ENCODE measurements around the gene RPL13A. TPM values are rescaled to one million over a fixed set of nuclear protein-coding genes. Genes with fewer than 3 reads are reported as not detected.

The RPL13A gene
- 2,983 and 3,026 TPM in 2 replicates for total RNA-seq
- long read RNA-seq, transcript RPL13A-201 (8 exons, 1,181 nt) = major isoform, 2,003 of 2,094 reads
- long read RNA-seq, transcript RPL13A-214 (8 exons, 1,122 nt) = minor isoform, 24 of 2,094 reads
- long read RNA-seq, partial matches to known transcripts = 31 of 2,094 reads
- long read RNA-seq, other reads (novel, unspliced or antisense) = 35 of 2,094 reads

DNA sequence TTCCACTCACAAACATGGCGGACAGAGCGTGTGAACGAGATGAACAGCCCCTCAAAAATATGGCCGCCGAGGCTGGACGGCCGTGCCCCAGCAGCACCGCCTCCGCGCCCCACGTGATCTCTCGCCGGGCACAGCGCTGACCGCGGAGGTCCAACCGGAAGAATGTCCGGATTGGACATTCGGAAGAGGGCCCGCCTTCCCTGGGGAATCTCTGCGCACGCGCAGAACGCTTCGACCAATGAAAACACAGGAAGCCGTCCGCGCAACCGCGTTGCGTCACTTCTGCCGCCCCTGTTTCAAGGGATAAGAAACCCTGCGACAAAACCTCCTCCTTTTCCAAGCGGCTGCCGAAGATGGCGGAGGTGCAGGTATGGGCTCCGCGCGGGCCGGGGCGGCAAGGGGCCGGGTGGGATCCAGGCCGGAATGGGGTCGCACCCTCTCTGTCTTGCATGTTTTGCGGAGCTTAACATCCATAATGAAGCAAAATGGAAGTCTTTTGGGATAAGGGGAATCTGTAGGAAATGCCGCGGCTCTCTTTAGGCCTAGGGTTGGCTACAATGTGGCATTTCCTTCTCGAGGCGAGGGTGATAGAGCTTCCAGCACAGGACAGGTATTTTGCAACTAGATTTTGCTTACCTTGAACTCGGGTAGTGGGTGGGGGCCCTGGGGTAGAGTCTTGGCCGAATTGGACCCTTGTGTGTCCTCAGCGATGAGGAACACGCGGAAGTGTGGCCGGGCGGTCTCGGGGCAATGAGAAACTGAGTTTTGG is at the start of gene RPL13A:
Gene RPL13A (plus strand): TSS at position 332 of the 769 bp plus-strand sequence. CDS start 22 bp downstream, at position 354.
- Mint-ChIP-seq H3K9me3 (no peaks in the 10 kb centered on the region), H3K27ac (ENCODE audit: unreplicated experiment) (peak within 1 kb of the TSS; percentile 98), H3K4me3 (peak within 1 kb of the TSS; percentile 98), H3K36me3 (ENCODE audit: low read depth) (peaks cover 42% of the 10 kb centered on the region), H3K4me1 (peaks cover 33% of the 10 kb centered on the region), H3K27me3 (ENCODE audit: low read depth) (peaks cover 14% of the 10 kb centered on the region)
- DNase-seq (ENCODE audit: low read depth, low spot score) = peak; percentile 100
- TF ChIP-seq, protein P1, sequence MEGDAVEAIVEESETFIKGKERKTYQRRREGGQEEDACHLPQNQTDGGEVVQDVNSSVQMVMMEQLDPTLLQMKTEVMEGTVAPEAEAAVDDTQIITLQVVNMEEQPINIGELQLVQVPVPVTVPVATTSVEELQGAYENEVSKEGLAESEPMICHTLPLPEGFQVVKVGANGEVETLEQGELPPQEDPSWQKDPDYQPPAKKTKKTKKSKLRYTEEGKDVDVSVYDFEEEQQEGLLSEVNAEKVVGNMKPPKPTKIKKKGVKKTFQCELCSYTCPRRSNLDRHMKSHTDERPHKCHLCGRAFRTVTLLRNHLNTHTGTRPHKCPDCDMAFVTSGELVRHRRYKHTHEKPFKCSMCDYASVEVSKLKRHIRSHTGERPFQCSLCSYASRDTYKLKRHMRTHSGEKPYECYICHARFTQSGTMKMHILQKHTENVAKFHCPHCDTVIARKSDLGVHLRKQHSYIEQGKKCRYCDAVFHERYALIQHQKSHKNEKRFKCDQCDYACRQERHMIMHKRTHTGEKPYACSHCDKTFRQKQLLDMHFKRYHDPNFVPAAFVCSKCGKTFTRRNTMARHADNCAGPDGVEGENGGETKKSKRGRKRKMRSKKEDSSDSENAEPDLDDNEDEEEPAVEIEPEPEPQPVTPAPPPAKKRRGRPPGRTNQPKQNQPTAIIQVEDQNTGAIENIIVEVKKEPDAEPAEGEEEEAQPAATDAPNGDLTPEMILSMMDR (conservative IDR thresholded peaks at IDR 0.05) = no peak

DNA sequence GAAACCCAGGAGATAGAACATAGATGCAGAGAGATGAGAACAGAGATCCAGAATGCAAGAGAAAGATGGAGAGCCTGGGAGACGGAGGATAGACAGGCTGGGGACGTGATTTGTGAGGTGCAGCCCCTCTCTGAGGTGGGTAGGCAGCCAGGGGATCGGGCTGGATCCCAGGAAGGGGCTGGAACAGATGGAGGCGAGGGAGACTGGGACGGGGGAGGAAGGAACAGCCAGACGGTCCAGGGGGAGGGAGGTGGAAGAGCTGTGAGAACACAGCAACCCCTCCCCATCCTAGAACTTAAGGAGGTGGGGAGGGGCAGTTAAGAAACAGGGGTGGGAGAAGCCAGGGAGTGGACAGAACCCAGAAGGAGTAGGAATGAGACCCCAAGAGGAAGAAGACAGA is 49.1 kb upstream of the RPL13A start:
- Mint-ChIP-seq H3K9me3 (no peaks in the 10 kb centered on the region), H3K27ac (ENCODE audit: unreplicated experiment) (no peak overlapping the region), H3K4me3 (peak overlapping the region; percentile 31), H3K27me3 (ENCODE audit: low read depth) (peaks cover 98% of the 10 kb centered on the region), H3K36me3 (ENCODE audit: low read depth) (no peaks in the 10 kb centered on the region), H3K4me1 (peaks cover 19% of the 10 kb centered on the region)
- DNase-seq (ENCODE audit: low read depth, low spot score) = no peak
- TF ChIP-seq, protein P1 (conservative IDR thresholded peaks at IDR 0.05) = no peak

DNA sequence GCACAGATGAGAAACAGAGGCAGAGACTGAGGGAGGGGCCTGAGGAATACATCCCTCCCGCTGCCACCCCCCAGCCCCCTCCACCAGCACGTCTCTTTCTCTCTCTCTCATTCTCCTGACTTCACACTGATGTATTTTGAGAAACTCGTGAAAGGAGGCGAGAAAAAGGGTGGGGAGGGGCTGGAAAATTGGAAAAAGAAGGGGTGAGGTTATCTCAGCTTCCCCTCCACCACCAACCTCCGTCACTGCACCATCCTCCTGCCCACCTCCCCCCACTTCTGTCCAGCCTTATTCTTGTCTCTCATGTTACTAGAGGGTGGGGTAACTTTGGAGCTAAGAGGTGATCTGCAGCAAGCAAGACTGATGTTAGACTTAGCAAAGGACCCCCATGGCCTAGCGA is 47.6 kb upstream of the RPL13A start:
- no peak for DNase-seq (ENCODE audit: low read depth, low spot score)
- H3K4me1 Mint-ChIP-seq = peaks cover 19% of the 10 kb centered on the region
- peak overlapping the region; percentile 56 for H3K4me3 Mint-ChIP-seq
- no peaks in the 10 kb centered on the region for H3K9me3 Mint-ChIP-seq
- H3K36me3 Mint-ChIP-seq (ENCODE audit: low read depth) = no peaks in the 10 kb centered on the region
- peaks cover 92% of the 10 kb centered on the region for H3K27me3 Mint-ChIP-seq (ENCODE audit: low read depth)
- TF ChIP-seq, protein P1 (conservative IDR thresholded peaks at IDR 0.05) = no peak
- H3K27ac Mint-ChIP-seq (ENCODE audit: unreplicated experiment) = no peak overlapping the region

DNA sequence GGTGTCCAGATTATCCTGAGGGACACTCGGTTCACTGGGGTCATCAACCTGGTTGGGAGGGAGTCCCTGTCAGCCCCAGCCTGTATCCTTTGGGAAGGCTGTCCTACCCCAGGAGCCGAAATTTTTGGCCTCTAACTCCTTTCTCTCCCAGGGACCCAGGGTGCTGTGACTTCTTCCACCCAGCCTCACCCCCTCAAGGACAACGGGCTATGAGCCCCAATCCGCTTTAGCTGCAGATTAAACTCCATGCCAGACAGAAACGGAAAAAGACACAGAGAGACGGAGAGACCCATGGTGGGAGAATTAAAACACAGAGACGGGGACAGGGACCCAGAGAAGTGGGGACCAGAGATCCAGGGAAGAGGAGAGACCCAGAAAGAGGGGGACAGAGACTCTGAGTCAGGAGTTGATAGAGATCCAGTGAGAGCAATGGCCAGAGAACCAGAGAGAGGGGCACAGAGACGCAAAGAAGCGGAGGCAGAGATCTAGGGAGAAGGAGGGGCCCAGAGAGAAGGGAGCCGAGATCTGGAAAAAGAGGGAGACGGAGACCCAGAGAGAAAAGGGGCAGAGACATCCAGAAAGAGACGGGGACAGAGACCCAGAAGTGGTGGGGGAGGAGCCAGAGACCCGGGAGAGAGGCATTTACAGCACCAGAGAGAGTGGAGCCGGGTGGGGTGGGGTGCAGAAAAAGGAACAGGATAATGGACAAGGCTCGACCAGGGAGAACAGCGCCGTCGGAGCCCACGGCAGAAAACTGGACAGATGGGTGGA is 46.8 kb upstream of the RPL13A start:
- Mint-ChIP-seq H3K4me3 (peak overlapping the region; percentile 60), H3K4me1 (peaks cover 19% of the 10 kb centered on the region), H3K9me3 (no peaks in the 10 kb centered on the region), H3K27ac (ENCODE audit: unreplicated experiment) (no peak overlapping the region), H3K36me3 (ENCODE audit: low read depth) (no peaks in the 10 kb centered on the region), H3K27me3 (ENCODE audit: low read depth) (peaks cover 84% of the 10 kb centered on the region)
- TF ChIP-seq, protein P1 (conservative IDR thresholded peaks at IDR 0.05) = no peak
- DNase-seq (ENCODE audit: low read depth, low spot score) = no peak

DNA sequence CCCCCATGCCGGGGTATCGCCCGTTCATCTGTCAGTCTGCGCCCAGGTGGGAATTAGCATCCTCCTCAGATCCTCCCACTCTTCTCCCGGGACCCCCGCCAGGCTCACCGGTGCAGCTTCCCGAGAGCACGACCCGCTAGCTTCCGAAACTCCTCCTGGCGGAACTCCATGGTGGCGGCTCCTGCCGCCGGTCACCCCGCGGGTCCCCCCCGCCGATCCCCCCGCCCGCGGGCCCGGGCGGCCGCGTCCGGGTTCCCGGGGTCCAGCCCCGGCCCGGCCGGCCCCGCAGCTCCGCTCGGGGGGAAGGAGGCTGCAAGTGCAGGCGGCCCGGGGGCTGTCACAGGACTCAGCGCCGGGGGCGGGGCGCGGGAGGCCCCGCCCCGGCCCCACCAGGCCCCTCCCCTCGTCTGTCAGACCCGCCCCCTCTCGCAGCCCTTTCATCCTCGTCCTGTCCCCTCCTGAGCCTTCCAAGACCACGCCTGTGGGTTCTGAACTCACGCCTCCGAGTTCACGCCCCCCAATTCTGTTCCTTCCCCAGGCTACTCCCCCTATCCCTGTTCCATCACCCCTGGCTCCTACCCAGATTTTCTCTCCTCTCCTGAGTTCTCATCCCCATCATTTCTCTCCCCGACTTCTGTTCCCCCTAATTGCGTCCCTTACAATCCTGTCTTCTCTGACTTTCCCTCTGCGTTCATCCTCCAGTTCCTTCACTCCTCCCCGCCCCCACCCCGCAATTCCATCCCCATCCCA is 46.0 kb upstream of the RPL13A start, which contains the start of gene SLC17A7:
Gene SLC17A7 (minus strand): TSS at position 318 of the 750 bp plus-strand sequence. CDS start 148 bp downstream, at position 170.
- Mint-ChIP-seq H3K4me3 (peak within 1 kb of the TSS; percentile 86), H3K4me1 (peaks cover 19% of the 10 kb centered on the region), H3K27ac (ENCODE audit: unreplicated experiment) (no peak within 1 kb of the TSS), H3K9me3 (no peaks in the 10 kb centered on the region), H3K36me3 (ENCODE audit: low read depth) (no peaks in the 10 kb centered on the region), H3K27me3 (ENCODE audit: low read depth) (peaks cover 77% of the 10 kb centered on the region)
- no peak for DNase-seq (ENCODE audit: low read depth, low spot score)
- TF ChIP-seq, protein P1 (conservative IDR thresholded peaks at IDR 0.05) = no peak

Data from neural crest cell (in vitro differentiated cells).